HG03354 (cell line): ENCODE measurements around the gene F13B.
A peak's percentile ranks its signal among the peaks of the same experiment; 100 is the strongest.
"Not testable (repeated sequence)": the region's sequence is repeated elsewhere in the genome, so short reads cannot be mapped to it uniquely, and the experiment has no call there.

ENCODE experiments used
- ATAC-seq: cut with Tn5 transposase; IDR thresholded peaks from one replicate; pipeline ENCODE4 v1.9.1; 2021; ENCODE audit warnings: mild to moderate bottlenecking; ENCODE audit not compliant: unreplicated experiment, poor library complexity, severe bottlenecking

F13B gene

GRCh38 chr1:197066719-197067456, at the start of gene F13B:
Gene F13B (minus strand): TSS chr1:197067260. CDS start chr1:197067223, 37 bp downstream.
- no peak for ATAC-seq

- no peak for ATAC-seq
These were observed 49.1 kb upstream of the F13B start for GRCh38 chr1:197116156-197116555.

- ATAC-seq: no peak
These were observed 39.8 kb upstream of the F13B start for GRCh38 chr1:197106869-197107268.

- ATAC-seq: no peak
These were observed 36.2 kb upstream of the F13B start for GRCh38 chr1:197103300-197103699.

GRCh38 chr1:197101978-197102377, 34.9 kb upstream of the F13B start:
- ATAC-seq: no peak

- ATAC-seq: no peak
These were observed 33.6 kb upstream of the F13B start for GRCh38 chr1:197100677-197101076.

- no peak for ATAC-seq
These were observed 32.4 kb upstream of the F13B start for GRCh38 chr1:197099444-197099843.

GRCh38 chr1:197096971-197097370, 29.9 kb upstream of the F13B start:
- not testable (repeated sequence) for ATAC-seq

GRCh38 chr1:197096137-197096536, 29.1 kb upstream of the F13B start:
- ATAC-seq: peak; percentile 43

GRCh38 chr1:197093226-197093885, 26.3 kb upstream of the F13B start:
- ATAC-seq: no peak

- no peak for ATAC-seq
These were observed 25.5 kb upstream of the F13B start for GRCh38 chr1:197092491-197093023.

GRCh38 chr1:197083474-197083873, 16.4 kb upstream of the F13B start:
- ATAC-seq: no peak

- ATAC-seq: no peak
These were observed 14.2 kb upstream of the F13B start for GRCh38 chr1:197081117-197081753.

GRCh38 chr1:197080323-197080722, 13.3 kb upstream of the F13B start:
- no peak for ATAC-seq

GRCh38 chr1:197076585-197076984, 9.5 kb upstream of the F13B start:
- no peak for ATAC-seq

GRCh38 chr1:197073978-197074377, 6.9 kb upstream of the F13B start:
- no peak for ATAC-seq

GRCh38 chr1:197067457-197067818, 378 bp upstream of the F13B start:
- ATAC-seq: no peak

- no peak for ATAC-seq
These were observed 783 bp downstream of the F13B start for GRCh38 chr1:197066277-197066676.

GRCh38 chr1:197065559-197065958, 1.5 kb downstream of the F13B start:
- no peak for ATAC-seq

- ATAC-seq: peak; percentile 35
These were observed 3.8 kb downstream of the F13B start for GRCh38 chr1:197063212-197063611.

GRCh38 chr1:197062692-197063091, 4.4 kb downstream of the F13B start:
- peak; percentile 88 for ATAC-seq
